Neural crest cell (in vitro differentiated cells): Measurements from ENCODE around the gene HDAC4. TPM values are rescaled to one million over a fixed set of nuclear protein-coding genes. Genes with fewer than 3 reads are reported as not detected.

ENCODE experiments used
- DNase-seq: peaks from one replicate; pipeline ENCODE4 v3.0.0; 2021; ENCODE audit warnings: low read depth, mixed read lengths, low spot score
- H3K27ac Mint-ChIP-seq: one replicate; pipeline ENCODE4 v1.8.0; 2021; ENCODE audit warnings: mild to moderate bottlenecking, mixed read lengths; ENCODE audit not compliant: unreplicated experiment
- H3K27me3 Mint-ChIP-seq: 2 replicates; pipeline ENCODE4 v1.8.0; 2021; ENCODE audit warnings: low read depth, mild to moderate bottlenecking, mixed read lengths
- H3K36me3 Mint-ChIP-seq: 2 replicates; pipeline ENCODE4 v1.8.0; 2021; ENCODE audit warnings: low read depth, mild to moderate bottlenecking, mixed read lengths
- H3K4me1 Mint-ChIP-seq: 2 replicates; pipeline ENCODE4 v1.8.0; 2021; ENCODE audit warnings: mixed read lengths
- H3K4me3 Mint-ChIP-seq: one replicate; pipeline ENCODE4 v1.8.0; 2021; ENCODE audit warnings: mild to moderate bottlenecking, mixed read lengths
- H3K9me3 Mint-ChIP-seq: 2 replicates; pipeline ENCODE4 v1.8.0; 2021; ENCODE audit warnings: mixed read lengths
- CTCF ChIP-seq: fragments of 200-600 bp; sonication (generic); conservative IDR thresholded peaks from 2 replicates; pipeline ENCODE4 v1.5.0; 2021; ENCODE audit warnings: antibody characterized with exemption, mild to moderate bottlenecking
- total RNA-seq: library from RNA; stranded (reverse); gene quantifications from 2 replicates; pipeline ENCODE4 v1.2.1, GENCODE V29; 2021

Gene HDAC4
- total RNA-seq, 1 donor from 2014 or later: 52.1 TPM

- Mint-ChIP-seq H3K4me1 (peaks cover 21% of the 10 kb centered on the region), H3K36me3 (no peaks in the 10 kb centered on the region), H3K27ac (peak overlapping the region; percentile 59), H3K4me3 (no peak overlapping the region), H3K9me3 (no peaks in the 10 kb centered on the region), H3K27me3 (no peaks in the 10 kb centered on the region)
- TF ChIP-seq CTCF: no peak
- DNase-seq: no peak
Measured at GRCh38 chr2:239008677-239009588, 391.9 kb downstream of the HDAC4 start.

GRCh38 chr2:239008004-239008403 lies 392.8 kb downstream of the HDAC4 start:
- Mint-ChIP-seq H3K9me3 (no peaks in the 10 kb centered on the region), H3K4me3 (no peak overlapping the region), H3K36me3 (no peaks in the 10 kb centered on the region), H3K27me3 (no peaks in the 10 kb centered on the region), H3K27ac (no peak overlapping the region), H3K4me1 (peaks cover 21% of the 10 kb centered on the region)
- no peak for DNase-seq
- TF ChIP-seq CTCF: no peak

- no peak for DNase-seq
- H3K27ac Mint-ChIP-seq: no peak overlapping the region
- H3K36me3 Mint-ChIP-seq: peaks cover 3% of the 10 kb centered on the region
- no peak for TF ChIP-seq CTCF
- no peaks in the 10 kb centered on the region for H3K27me3 Mint-ChIP-seq
- H3K9me3 Mint-ChIP-seq: peaks cover 4% of the 10 kb centered on the region
- peaks cover 21% of the 10 kb centered on the region for H3K4me1 Mint-ChIP-seq
- H3K4me3 Mint-ChIP-seq: no peak overlapping the region
Measured at GRCh38 chr2:239006622-239007285, 394.1 kb downstream of the HDAC4 start.

GRCh38 chr2:239005586-239005985 lies 395.2 kb downstream of the HDAC4 start:
- H3K36me3 Mint-ChIP-seq: peaks cover 3% of the 10 kb centered on the region
- no peak for TF ChIP-seq CTCF
- no peak overlapping the region for H3K27ac Mint-ChIP-seq
- peaks cover 21% of the 10 kb centered on the region for H3K4me1 Mint-ChIP-seq
- H3K4me3 Mint-ChIP-seq: no peak overlapping the region
- no peaks in the 10 kb centered on the region for H3K27me3 Mint-ChIP-seq
- peaks cover 8% of the 10 kb centered on the region for H3K9me3 Mint-ChIP-seq
- no peak for DNase-seq

- Mint-ChIP-seq H3K27ac (no peak overlapping the region), H3K9me3 (peaks cover 8% of the 10 kb centered on the region)
- no peak for DNase-seq
Measured at GRCh38 chr2:239004274-239005015, 396.4 kb downstream of the HDAC4 start.

More at GRCh38 chr2:239004274-239005015, 396.4 kb downstream of the HDAC4 start:
- Mint-ChIP-seq H3K36me3 (peaks cover 3% of the 10 kb centered on the region), H3K4me3 (no peak overlapping the region), H3K27me3 (no peaks in the 10 kb centered on the region), H3K4me1 (peaks cover 15% of the 10 kb centered on the region)
- no peak for TF ChIP-seq CTCF
